K562 (cell line): ENCODE data around the gene LMAN2. TPM values are rescaled to one million over a fixed set of nuclear protein-coding genes. Genes with fewer than 3 reads are reported as not detected.

Source experiments
- CBX1 ChIP-seq: sonication (generic); IDR thresholded peaks from 2 replicates; pipeline ENCODE4 v1.6.1; 2016; ENCODE audit warnings: antibody characterized with exemption, low read depth, mild to moderate bottlenecking
- ELF2 ChIP-seq: fragments of 250-450 bp; sonication (Bioruptor Pico); IDR thresholded peaks from 2 replicates; pipeline ENCODE4 v1.5.0; 2021; ENCODE audit warnings: mild to moderate bottlenecking
- FOSL1 ChIP-seq: fragments of 200-800 bp; sonication (Bioruptor generic); conservative IDR thresholded peaks from 2 replicates; pipeline ENCODE4 v1.6.1; 2016; ENCODE audit warnings: missing genetic modification characterization, missing compliant biosample characterization
- FOXP1 ChIP-seq: sonication (generic); formaldehyde crosslinking; IDR thresholded peaks from 2 replicates; pipeline ENCODE4 v1.8.0; 2022; ENCODE audit warnings: mild to moderate bottlenecking, missing genetic modification reagents
- KAT7 ChIP-seq: sonication (generic); formaldehyde crosslinking; IDR thresholded peaks from 2 replicates; pipeline ENCODE4 v1.8.0; 2022; ENCODE audit warnings: missing genetic modification reagents, mild to moderate bottlenecking, borderline replicate concordance
- KDM2B ChIP-seq: fragments of 250-450 bp; sonication (Bioruptor Pico); IDR thresholded peaks from 2 replicates; pipeline ENCODE4 v1.8.0; 2021; ENCODE audit warnings: mild to moderate bottlenecking, moderate library complexity
- KLF10 ChIP-seq: fragments of 250-450 bp; sonication (Bioruptor Pico); IDR thresholded peaks from 2 replicates; pipeline ENCODE4 v1.6.1; 2021; ENCODE audit warnings: matching md5 sums
- MCM3 ChIP-seq: fragments of 450-650 bp; IDR thresholded peaks from 2 replicates; pipeline ENCODE4 v1.6.1; 2016
- NR1H2 ChIP-seq: sonication (generic); formaldehyde crosslinking; IDR thresholded peaks from 2 replicates; pipeline ENCODE4 v1.4.0; 2020; ENCODE audit warnings: mild to moderate bottlenecking, missing genetic modification reagents
- NUFIP1 ChIP-seq: fragments of 450-650 bp; IDR thresholded peaks from 2 replicates; pipeline ENCODE4 v1.6.1; 2018; ENCODE audit not compliant: partially characterized antibody
- RFX5 ChIP-seq: IDR thresholded peaks from 2 replicates; pipeline ENCODE4 v1.6.1; 2011; ENCODE audit warnings: low read depth, mild to moderate bottlenecking, improper control_type of control experiment, low read length
- SAFB2 ChIP-seq: fragments of 200-400 bp; formaldehyde crosslinking; IDR thresholded peaks from 2 replicates; pipeline ENCODE4 v1.6.1; 2018; ENCODE audit warnings: borderline replicate concordance, low read length, low read depth, moderate library complexity; ENCODE audit not compliant: severe bottlenecking
- SP1 ChIP-seq: sonication (generic); formaldehyde crosslinking; IDR thresholded peaks from 2 replicates; pipeline ENCODE4 v1.8.1; 2022; ENCODE audit warnings: mild to moderate bottlenecking, missing genetic modification reagents
- THRAP3 ChIP-seq: fragments of 450-650 bp; IDR thresholded peaks from 2 replicates; pipeline ENCODE4 v1.6.1; 2016; ENCODE audit warnings: mild to moderate bottlenecking, inconsistent platforms, borderline replicate concordance
- TSC22D4 ChIP-seq: fragments of 450-650 bp; IDR thresholded peaks from 2 replicates; pipeline ENCODE4 v1.6.1; 2016; ENCODE audit warnings: missing genetic modification characterization, missing biosample characterization, control low read depth
- ZNF41 ChIP-seq: fragments of 250-450 bp; sonication (Bioruptor Pico); conservative IDR thresholded peaks from 2 replicates; pipeline ENCODE4 v1.4.0; 2020; ENCODE audit warnings: mild to moderate bottlenecking
- polyA plus RNA-seq, 8 experiments: library from polyadenylated mRNA; depleted of rRNA in 4 of 8; stranded (reverse) in 5 of 8; unstranded in 3 of 8; fragments of >200 nt; fragmentation: Nextera tagmentation in 2 of 8; fragmentation: Illumina TruSeq in 1 of 8; extraction: Ambion mirVana in 2 of 8; extraction: Trizol in 1 of 8; gene quantifications; 2 replicates each; pipeline versions ENCODE4 v1.2.1 to v1.2.3, GENCODE V29; 2011 to 2014; ENCODE audit warnings: inconsistent platforms in 1 of 8, missing spikeins in 1 of 8
- total RNA-seq, 7 experiments: library from RNA; depleted of rRNA in 6 of 7; stranded (reverse); fragments of >200 nt in 6 of 7; fragmentation: Illumina TruSeq in 2 of 7; extraction: Trizol in 2 of 7; gene quantifications; 2 replicates each; pipeline versions ENCODE4 v1.2.1 to v1.2.3, GENCODE V29; 2011 to 2021; ENCODE audit warnings: low replicate concordance in 1 of 7
- TF ChIP-seq, protein P1 (sequence below), 2 experiments: fragments of 450-650 bp; conservative IDR thresholded peaks; 2 replicates each; pipeline ENCODE4 v1.6.1; 2017; ENCODE audit warnings: mild to moderate bottlenecking in 2 of 2, moderate library complexity in 2 of 2
- TF ChIP-seq, protein P2 (sequence below): fragments of 450-650 bp; IDR thresholded peaks from 2 replicates; pipeline ENCODE4 v1.6.1; 2018; ENCODE audit not compliant: partially characterized antibody
- TF ChIP-seq, protein P3 (sequence below): sonication (generic); formaldehyde crosslinking; IDR thresholded peaks from 2 replicates; pipeline ENCODE4 v1.8.1; 2023; ENCODE audit warnings: mild to moderate bottlenecking, missing genetic modification reagents
- TF ChIP-seq, protein P4 (sequence below): fragments of 450-650 bp; formaldehyde crosslinking; IDR thresholded peaks from 2 replicates; pipeline ENCODE4 v1.4.0; 2020; ENCODE audit warnings: mild to moderate bottlenecking, moderate library complexity

LMAN2 gene
- total and polyA plus RNA-seq, 9 of the 15 experiments (the other 6 are each of a cell fraction or from before 2014, with no cell fraction given) = 2.7 to 254 (median 136) TPM

DNA sequence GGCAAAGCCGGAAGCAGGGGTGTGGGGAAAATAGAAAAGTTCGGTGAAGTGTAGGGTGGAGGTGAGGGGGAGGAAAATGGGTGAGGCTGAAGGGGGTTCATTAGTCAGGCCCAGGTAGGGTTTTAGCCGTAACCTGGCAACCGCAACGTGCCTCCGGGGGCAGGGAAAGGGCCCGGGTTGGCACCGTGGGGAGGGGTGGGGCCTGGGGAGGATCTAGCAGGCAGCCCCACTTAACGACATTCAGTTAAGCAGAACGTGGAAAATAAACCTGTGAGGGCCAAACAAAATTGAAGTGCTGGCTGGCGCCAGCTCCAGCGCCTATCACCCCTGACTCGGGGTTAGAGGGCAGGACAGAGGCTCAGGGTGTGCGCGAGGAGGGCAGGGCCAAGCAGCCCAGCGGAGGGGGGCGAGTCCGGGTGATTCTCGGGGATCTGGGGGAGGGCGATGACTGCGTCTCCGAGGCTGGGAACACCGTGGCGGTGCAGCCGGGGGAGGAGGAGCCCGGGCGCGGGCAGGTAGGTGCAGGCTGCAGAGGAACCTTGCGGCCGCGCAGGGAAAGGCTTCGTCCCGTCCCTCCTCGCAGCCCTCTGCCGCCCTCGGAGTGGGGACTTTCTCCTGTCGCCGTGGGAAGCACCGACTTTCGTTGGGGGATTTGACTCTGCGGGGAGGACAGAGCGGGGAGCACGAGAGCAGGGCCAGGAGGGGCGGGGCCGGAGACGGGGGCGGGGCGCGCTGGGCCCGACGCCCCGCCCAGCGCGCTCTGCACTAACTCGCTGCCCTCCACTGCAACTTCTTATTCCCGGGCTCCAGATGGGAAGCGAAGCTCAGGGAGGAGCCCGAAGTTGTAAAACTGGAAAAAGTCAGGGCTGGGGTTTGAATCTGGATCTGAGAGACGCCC is 11.4 kb upstream of the LMAN2 start (continued):
- TF ChIP-seq, protein P1, sequence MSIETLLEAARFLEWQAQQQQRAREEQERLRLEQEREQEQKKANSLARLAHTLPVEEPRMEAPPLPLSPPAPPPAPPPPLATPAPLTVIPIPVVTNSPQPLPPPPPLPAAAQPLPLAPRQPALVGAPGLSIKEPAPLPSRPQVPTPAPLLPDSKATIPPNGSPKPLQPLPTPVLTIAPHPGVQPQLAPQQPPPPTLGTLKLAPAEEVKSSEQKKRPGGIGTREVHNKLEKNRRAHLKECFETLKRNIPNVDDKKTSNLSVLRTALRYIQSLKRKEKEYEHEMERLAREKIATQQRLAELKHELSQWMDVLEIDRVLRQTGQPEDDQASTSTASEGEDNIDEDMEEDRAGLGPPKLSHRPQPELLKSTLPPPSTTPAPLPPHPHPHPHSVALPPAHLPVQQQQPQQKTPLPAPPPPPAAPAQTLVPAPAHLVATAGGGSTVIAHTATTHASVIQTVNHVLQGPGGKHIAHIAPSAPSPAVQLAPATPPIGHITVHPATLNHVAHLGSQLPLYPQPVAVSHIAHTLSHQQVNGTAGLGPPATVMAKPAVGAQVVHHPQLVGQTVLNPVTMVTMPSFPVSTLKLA (conservative IDR thresholded peaks at IDR 0.05) = peak; percentile 47 to 75
- no peak for TF ChIP-seq MCM3
- TF ChIP-seq RFX5 = no peak
- no peak for TF ChIP-seq ZNF41 (CRISPR knock-in tag)
- TF ChIP-seq, protein P2, sequence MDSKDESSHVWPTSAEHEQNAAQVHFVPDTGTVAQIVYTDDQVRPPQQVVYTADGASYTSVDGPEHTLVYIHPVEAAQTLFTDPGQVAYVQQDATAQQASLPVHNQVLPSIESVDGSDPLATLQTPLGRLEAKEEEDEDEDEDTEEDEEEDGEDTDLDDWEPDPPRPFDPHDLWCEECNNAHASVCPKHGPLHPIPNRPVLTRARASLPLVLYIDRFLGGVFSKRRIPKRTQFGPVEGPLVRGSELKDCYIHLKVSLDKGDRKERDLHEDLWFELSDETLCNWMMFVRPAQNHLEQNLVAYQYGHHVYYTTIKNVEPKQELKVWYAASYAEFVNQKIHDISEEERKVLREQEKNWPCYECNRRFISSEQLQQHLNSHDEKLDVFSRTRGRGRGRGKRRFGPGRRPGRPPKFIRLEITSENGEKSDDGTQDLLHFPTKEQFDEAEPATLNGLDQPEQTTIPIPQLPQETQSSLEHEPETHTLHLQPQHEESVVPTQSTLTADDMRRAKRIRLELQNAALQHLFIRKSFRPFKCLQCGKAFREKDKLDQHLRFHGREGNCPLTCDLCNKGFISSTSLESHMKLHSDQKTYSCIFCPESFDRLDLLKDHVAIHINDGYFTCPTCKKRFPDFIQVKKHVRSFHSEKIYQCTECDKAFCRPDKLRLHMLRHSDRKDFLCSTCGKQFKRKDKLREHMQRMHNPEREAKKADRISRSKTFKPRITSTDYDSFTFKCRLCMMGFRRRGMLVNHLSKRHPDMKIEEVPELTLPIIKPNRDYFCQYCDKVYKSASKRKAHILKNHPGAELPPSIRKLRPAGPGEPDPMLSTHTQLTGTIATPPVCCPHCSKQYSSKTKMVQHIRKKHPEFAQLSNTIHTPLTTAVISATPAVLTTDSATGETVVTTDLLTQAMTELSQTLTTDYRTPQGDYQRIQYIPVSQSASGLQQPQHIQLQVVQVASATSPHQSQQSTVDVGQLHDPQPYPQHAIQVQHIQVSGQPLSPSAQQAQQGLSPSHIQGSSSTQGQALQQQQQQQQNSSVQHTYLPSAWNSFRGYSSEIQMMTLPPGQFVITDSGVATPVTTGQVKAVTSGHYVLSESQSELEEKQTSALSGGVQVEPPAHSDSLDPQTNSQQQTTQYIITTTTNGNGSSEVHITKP = peak; percentile 81
- no peak for TF ChIP-seq KLF10 (CRISPR knock-in tag)
- no peak for TF ChIP-seq FOSL1 (tag)
- TF ChIP-seq NUFIP1 = no peak
- TF ChIP-seq, protein P3, sequence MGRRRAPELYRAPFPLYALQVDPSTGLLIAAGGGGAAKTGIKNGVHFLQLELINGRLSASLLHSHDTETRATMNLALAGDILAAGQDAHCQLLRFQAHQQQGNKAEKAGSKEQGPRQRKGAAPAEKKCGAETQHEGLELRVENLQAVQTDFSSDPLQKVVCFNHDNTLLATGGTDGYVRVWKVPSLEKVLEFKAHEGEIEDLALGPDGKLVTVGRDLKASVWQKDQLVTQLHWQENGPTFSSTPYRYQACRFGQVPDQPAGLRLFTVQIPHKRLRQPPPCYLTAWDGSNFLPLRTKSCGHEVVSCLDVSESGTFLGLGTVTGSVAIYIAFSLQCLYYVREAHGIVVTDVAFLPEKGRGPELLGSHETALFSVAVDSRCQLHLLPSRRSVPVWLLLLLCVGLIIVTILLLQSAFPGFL (CRISPR knock-in tag) = no peak
- no peak for TF ChIP-seq TSC22D4 (tag)
- peak; percentile 65; the same call in 1 of the 2 replicates for TF ChIP-seq FOXP1
- no peak for TF ChIP-seq KAT7 (CRISPR knock-in tag)
- TF ChIP-seq SAFB2 = no peak
- no peak; the same call in none of the 2 replicates for TF ChIP-seq SP1 (CRISPR knock-in tag)
- TF ChIP-seq THRAP3 = no peak
- peak; percentile 8; the same call in 1 of the 2 replicates for TF ChIP-seq KDM2B (CRISPR knock-in tag)
- TF ChIP-seq, protein P4, sequence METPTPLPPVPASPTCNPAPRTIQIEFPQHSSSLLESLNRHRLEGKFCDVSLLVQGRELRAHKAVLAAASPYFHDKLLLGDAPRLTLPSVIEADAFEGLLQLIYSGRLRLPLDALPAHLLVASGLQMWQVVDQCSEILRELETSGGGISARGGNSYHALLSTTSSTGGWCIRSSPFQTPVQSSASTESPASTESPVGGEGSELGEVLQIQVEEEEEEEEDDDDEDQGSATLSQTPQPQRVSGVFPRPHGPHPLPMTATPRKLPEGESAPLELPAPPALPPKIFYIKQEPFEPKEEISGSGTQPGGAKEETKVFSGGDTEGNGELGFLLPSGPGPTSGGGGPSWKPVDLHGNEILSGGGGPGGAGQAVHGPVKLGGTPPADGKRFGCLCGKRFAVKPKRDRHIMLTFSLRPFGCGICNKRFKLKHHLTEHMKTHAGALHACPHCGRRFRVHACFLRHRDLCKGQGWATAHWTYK (CRISPR knock-in tag) = no peak
- no peak for TF ChIP-seq ELF2 (CRISPR knock-in tag)
- no peak for TF ChIP-seq NR1H2 (CRISPR knock-in tag)
- no peak for TF ChIP-seq CBX1
